K562 (cell line): ENCODE measurements around the gene MCU.

Experiments
- EZH2 ChIP-seq: IDR thresholded peaks from 2 replicates; pipeline ENCODE4 v1.6.1; 2012; ENCODE audit warnings: low read depth, mild to moderate bottlenecking, inconsistent platforms, low read length, borderline replicate concordance
- GABPA ChIP-seq: fragments of 200-800 bp; sonication (Bioruptor generic); conservative IDR thresholded peaks from 2 replicates; pipeline ENCODE4 v1.6.1; 2016; ENCODE audit warnings: low read depth, missing genetic modification characterization, missing compliant biosample characterization
- NRF1 ChIP-seq, 2 experiments: fragments of 450-650 bp; IDR thresholded peaks in 1 of 2; conservative IDR thresholded peaks in 1 of 2; 2 replicates each; pipeline ENCODE4 v1.6.1; 2014; ENCODE audit warnings: mild to moderate bottlenecking in 2 of 2
- RAD21 ChIP-seq, 2 experiments: fragments of 250-450 bp in 1 of 2; fragments of 450-650 bp in 1 of 2; sonication (Bioruptor Pico) in 1 of 2; formaldehyde crosslinking in 1 of 2; IDR thresholded peaks in 1 of 2; conservative IDR thresholded peaks in 1 of 2; 2 replicates each; pipeline versions ENCODE4 v1.4.0 to v1.8.0; 2020 to 2022; ENCODE audit warnings: mild to moderate bottlenecking in 2 of 2, moderate library complexity in 1 of 2
- RFX1 ChIP-seq: fragments of 450-650 bp; IDR thresholded peaks from 2 replicates; pipeline ENCODE4 v1.6.1; 2016; ENCODE audit warnings: mild to moderate bottlenecking, moderate library complexity
- ZNF778 ChIP-seq: fragments of 450-650 bp; formaldehyde crosslinking; IDR thresholded peaks from 2 replicates; pipeline ENCODE4 v1.4.0; 2020; ENCODE audit warnings: mild to moderate bottlenecking, moderate library complexity
- ZZZ3 ChIP-seq: fragments of 450-650 bp; IDR thresholded peaks from 2 replicates; pipeline ENCODE4 v1.6.1; 2016; ENCODE audit warnings: antibody characterized with exemption, mild to moderate bottlenecking, moderate library complexity
- TF ChIP-seq, protein P1 (sequence below): fragments of 450-650 bp; formaldehyde crosslinking; IDR thresholded peaks from 2 replicates; pipeline ENCODE4 v1.4.0; 2022; ENCODE audit warnings: missing genetic modification characterization
- TF ChIP-seq, protein P2 (sequence below), 3 experiments: IDR thresholded peaks in 2 of 3; conservative IDR thresholded peaks in 1 of 3; 2 replicates each; pipeline ENCODE4 v1.5.1; 2011 to 2012; ENCODE audit warnings: low read length in 3 of 3, mild to moderate bottlenecking in 3 of 3, control low read depth in 2 of 3, improper control_type of control experiment in 1 of 3, inconsistent platforms in 1 of 3, low read depth in 1 of 3, mixed read lengths in 1 of 3, moderate library complexity in 1 of 3; ENCODE audit not compliant: insufficient read depth in 2 of 3
- TF ChIP-seq, protein P3 (sequence below): fragments of 200-400 bp; formaldehyde crosslinking; IDR thresholded peaks from 2 replicates; pipeline ENCODE4 v1.6.1; 2017; ENCODE audit warnings: mild to moderate bottlenecking, low read depth, low read length, moderate library complexity

DNA sequence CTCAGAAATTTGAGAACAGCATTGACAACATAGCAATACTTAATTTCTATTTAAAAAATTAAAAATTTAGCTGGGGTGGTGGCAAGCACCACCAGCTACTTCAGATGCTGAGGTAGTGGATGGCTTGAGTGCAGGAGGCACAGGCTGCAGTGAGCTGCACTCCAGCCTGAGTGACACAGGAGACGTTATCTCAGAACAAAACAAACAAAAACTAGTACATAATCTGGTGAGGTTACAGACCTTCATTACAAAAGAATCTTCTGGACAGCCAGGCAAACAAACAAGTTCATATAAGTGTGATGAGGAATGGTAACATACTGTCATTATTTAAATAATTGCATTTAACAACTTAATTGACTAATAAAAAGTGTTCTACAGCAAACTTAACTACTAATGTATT, 124.6 kb downstream of the MCU start:
- no peak for TF ChIP-seq RFX1
- no peak for TF ChIP-seq ZNF778
- no peak for TF ChIP-seq ZZZ3
- TF ChIP-seq, protein P1, sequence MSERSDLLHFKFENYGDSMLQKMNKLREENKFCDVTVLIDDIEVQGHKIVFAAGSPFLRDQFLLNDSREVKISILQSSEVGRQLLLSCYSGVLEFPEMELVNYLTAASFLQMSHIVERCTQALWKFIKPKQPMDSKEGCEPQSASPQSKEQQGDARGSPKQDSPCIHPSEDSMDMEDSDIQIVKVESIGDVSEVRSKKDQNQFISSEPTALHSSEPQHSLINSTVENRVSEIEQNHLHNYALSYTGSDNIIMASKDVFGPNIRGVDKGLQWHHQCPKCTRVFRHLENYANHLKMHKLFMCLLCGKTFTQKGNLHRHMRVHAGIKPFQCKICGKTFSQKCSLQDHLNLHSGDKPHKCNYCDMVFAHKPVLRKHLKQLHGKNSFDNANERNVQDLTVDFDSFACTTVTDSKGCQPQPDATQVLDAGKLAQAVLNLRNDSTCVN (CRISPR knock-in tag) = no peak
- TF ChIP-seq GABPA = no peak
- TF ChIP-seq, protein P2, sequence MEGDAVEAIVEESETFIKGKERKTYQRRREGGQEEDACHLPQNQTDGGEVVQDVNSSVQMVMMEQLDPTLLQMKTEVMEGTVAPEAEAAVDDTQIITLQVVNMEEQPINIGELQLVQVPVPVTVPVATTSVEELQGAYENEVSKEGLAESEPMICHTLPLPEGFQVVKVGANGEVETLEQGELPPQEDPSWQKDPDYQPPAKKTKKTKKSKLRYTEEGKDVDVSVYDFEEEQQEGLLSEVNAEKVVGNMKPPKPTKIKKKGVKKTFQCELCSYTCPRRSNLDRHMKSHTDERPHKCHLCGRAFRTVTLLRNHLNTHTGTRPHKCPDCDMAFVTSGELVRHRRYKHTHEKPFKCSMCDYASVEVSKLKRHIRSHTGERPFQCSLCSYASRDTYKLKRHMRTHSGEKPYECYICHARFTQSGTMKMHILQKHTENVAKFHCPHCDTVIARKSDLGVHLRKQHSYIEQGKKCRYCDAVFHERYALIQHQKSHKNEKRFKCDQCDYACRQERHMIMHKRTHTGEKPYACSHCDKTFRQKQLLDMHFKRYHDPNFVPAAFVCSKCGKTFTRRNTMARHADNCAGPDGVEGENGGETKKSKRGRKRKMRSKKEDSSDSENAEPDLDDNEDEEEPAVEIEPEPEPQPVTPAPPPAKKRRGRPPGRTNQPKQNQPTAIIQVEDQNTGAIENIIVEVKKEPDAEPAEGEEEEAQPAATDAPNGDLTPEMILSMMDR (IDR thresholded peaks at IDR 0.05 in 2 of 3, conservative IDR thresholded peaks at IDR 0.05 in 1 of 3; ENCODE audit: insufficient read depth in 2 of 3, low read depth in 1 of 3, low read length in 3 of 3) = no peak
- no peak for TF ChIP-seq RAD21 (CRISPR knock-in tag; conservative IDR thresholded peaks at IDR 0.05 in 1 of 2, IDR thresholded peaks at IDR 0.05 in 1 of 2)
- TF ChIP-seq, protein P3, sequence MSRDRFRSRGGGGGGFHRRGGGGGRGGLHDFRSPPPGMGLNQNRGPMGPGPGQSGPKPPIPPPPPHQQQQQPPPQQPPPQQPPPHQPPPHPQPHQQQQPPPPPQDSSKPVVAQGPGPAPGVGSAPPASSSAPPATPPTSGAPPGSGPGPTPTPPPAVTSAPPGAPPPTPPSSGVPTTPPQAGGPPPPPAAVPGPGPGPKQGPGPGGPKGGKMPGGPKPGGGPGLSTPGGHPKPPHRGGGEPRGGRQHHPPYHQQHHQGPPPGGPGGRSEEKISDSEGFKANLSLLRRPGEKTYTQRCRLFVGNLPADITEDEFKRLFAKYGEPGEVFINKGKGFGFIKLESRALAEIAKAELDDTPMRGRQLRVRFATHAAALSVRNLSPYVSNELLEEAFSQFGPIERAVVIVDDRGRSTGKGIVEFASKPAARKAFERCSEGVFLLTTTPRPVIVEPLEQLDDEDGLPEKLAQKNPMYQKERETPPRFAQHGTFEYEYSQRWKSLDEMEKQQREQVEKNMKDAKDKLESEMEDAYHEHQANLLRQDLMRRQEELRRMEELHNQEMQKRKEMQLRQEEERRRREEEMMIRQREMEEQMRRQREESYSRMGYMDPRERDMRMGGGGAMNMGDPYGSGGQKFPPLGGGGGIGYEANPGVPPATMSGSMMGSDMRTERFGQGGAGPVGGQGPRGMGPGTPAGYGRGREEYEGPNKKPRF = no peak
- no peak for TF ChIP-seq EZH2
- TF ChIP-seq NRF1 (conservative IDR thresholded peaks at IDR 0.05 in 1 of 2, IDR thresholded peaks at IDR 0.05 in 1 of 2) = no peak
